ENCODE data around the gene PLAGL1. TPM values are rescaled to one million over a fixed set of nuclear protein-coding genes. Genes with fewer than 3 reads are reported as not detected.

The PLAGL1 gene
- total and polyA plus RNA-seq, 11 donors: 6.6 to 27.3 (median 9.5) TPM

DNA sequence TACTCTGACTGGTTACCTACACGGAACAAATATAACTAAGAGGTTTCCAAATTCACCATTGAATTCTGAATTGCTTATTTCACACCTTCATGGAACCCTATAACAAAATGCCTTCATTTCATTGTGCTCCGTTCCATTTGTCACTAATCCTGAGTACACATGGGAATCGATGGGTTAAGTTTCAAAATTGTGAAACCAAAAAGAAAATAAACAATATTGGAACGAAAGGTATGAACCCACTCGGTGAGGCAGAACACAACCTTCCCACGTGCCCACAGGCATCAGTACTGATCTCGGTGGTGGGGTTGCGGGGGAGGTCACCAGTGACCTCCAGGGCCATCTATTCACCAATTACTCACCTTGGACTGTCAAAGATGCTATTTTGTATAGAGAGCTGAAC lies 34.0 kb downstream of the PLAGL1 start:
- Histone ChIP-seq H3K36me3 (no peaks in the 10 kb centered on the region), H3K27ac (no peak overlapping the region), H3K4me1 (peaks cover 0 to 16% (median 0%) of the 10 kb centered on the region in 12 donors), H3K9me3 (no peaks in the 10 kb centered on the region), H3K27me3 (no peaks in the 10 kb centered on the region), H3K4me3 (no peak overlapping the region)
- no peak for DNase-seq
- no peak for ATAC-seq
- whole genome bisulfite sequencing, 4 donors: 77 to 86% (median 78%) methylated on average over 8 of the region's 8 CpGs
- intact Hi-C loops (cut with DNase I): loop anchor here in 1 of 10 donors (5.0 kb wide), 1 partner anchor 33 kb away; the partner anchor contains the start of gene PLAGL1
- no peak for TF ChIP-seq POLR2A (IDR thresholded peaks at IDR 0.05)
- TF ChIP-seq, protein P1, sequence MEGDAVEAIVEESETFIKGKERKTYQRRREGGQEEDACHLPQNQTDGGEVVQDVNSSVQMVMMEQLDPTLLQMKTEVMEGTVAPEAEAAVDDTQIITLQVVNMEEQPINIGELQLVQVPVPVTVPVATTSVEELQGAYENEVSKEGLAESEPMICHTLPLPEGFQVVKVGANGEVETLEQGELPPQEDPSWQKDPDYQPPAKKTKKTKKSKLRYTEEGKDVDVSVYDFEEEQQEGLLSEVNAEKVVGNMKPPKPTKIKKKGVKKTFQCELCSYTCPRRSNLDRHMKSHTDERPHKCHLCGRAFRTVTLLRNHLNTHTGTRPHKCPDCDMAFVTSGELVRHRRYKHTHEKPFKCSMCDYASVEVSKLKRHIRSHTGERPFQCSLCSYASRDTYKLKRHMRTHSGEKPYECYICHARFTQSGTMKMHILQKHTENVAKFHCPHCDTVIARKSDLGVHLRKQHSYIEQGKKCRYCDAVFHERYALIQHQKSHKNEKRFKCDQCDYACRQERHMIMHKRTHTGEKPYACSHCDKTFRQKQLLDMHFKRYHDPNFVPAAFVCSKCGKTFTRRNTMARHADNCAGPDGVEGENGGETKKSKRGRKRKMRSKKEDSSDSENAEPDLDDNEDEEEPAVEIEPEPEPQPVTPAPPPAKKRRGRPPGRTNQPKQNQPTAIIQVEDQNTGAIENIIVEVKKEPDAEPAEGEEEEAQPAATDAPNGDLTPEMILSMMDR (IDR thresholded peaks at IDR 0.05): no peak

GRCh38 chr6:143973097-143973966 lies 34.7 kb downstream of the PLAGL1 start:
- H3K9me3 ChIP-seq: no peaks in the 10 kb centered on the region
- ATAC-seq: no peak
- TF ChIP-seq POLR2A (IDR thresholded peaks at IDR 0.05): no peak
- TF ChIP-seq, protein P1 (IDR thresholded peaks at IDR 0.05): no peak
- DNase-seq: no peak
- intact Hi-C loops (cut with DNase I): loop anchor here in 1 of 10 donors (5.0 kb wide), 1 partner anchor 34 kb away; the partner anchor contains the start of gene PLAGL1
- WGBS, 4 donors: 53 to 64% (median 62%) methylated on average over 13 of the region's 13 CpGs
- no peaks in the 10 kb centered on the region for H3K27me3 ChIP-seq
- H3K36me3 ChIP-seq: peaks cover 0 to 4% (median 0%) of the 10 kb centered on the region in 9 donors
- peaks cover 0 to 22% (median 0%) of the 10 kb centered on the region in 12 donors for H3K4me1 ChIP-seq
- no peak overlapping the region for H3K4me3 ChIP-seq
- H3K27ac ChIP-seq: no peak overlapping the region

DNA sequence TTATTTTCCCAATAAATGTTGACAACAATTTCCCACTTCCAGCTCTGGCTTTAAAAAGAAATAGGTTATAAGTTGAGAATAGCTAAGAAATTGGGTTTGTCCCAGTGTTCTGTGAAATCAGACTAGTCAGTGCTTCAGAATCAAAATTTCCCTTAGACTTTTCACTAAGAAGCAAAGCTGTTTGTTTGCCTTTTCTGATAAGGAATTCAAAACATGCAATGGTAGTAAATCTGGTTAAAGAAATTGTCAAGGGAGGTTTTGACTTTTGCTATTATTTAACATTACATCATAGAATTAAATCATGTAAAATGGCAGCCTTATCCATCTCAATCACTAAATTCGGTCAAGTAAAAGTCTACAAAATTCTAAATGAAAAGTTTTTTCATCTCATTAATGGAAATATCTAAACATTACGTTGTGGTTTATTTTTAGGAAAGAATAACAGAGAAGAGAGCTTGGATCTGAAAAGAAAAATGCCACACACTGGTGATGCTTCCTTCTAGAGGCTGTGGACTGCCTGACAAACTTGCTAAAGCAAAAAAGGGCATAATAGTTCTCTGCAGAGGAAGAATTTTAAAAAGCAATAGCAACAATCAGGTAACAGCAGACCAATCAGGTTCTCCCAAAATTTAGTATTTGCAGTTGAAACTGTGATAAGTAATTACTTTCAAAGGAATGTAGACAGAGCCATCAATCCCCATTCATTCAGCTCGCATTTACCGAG lies 36.4 kb downstream of the PLAGL1 start:
- TF ChIP-seq POLR2A (IDR thresholded peaks at IDR 0.05): no peak
- TF ChIP-seq, protein P1 (IDR thresholded peaks at IDR 0.05): no peak
- Histone ChIP-seq H3K27me3 (no peaks in the 10 kb centered on the region), H3K27ac (peak overlapping the region in 5 of 12 donors; percentile 3 to 49 (median 31)), H3K9me3 (no peaks in the 10 kb centered on the region), H3K4me1 (peaks cover 0 to 36% (median 0%) of the 10 kb centered on the region in 12 donors), H3K36me3 (peaks cover 0 to 9% (median 0%) of the 10 kb centered on the region in 9 donors), H3K4me3 (no peak overlapping the region)
- no peak for DNase-seq
- intact Hi-C loops (cut with DNase I): loop anchor here in 1 of 10 donors (5.0 kb wide), 1 partner anchor 36 kb away; the partner anchor contains the start of gene PLAGL1
- peak in 1 of 4 donors; percentile 16 for ATAC-seq
- WGBS, 4 donors: 64 to 69% (median 67%) methylated on average over 4 of the region's 4 CpGs

All from heart left ventricle (tissue), 16 donors.